Ascending aorta (tissue), 2 donors: ENCODE data around the gene ADRM1. TPM values are rescaled to one million over a fixed set of nuclear protein-coding genes. Genes with fewer than 3 reads are reported as not detected.

Experiments
- DNase-seq, 2 donors: peaks; one replicate each; pipeline ENCODE4 v3.0.0-alpha.2; 2019; ENCODE audit warnings: low spot score in 2 of 2
- H3K27ac ChIP-seq, 2 donors: fragments of 200-600 bp; sonication (generic); one replicate each; pipeline ENCODE4 v1.5.1; 2016 to 2017; ENCODE audit warnings: mild to moderate bottlenecking in 1 of 2
- H3K27me3 ChIP-seq: fragments of 200-600 bp; sonication (generic); one replicate; pipeline ENCODE4 v1.5.1; 2017
- H3K36me3 ChIP-seq, 2 donors: fragments of 200-600 bp; sonication (generic); one replicate each; pipeline ENCODE4 v1.5.1; 2016
- H3K4me1 ChIP-seq, 2 donors: fragments of 200-600 bp; sonication (generic); one replicate each; pipeline ENCODE4 v1.5.1; 2016 to 2017; ENCODE audit warnings: mild to moderate bottlenecking in 1 of 2
- H3K4me3 ChIP-seq, 2 donors: fragments of 200-600 bp; sonication (generic); one replicate each; pipeline ENCODE4 v1.5.1; 2016 to 2017; ENCODE audit warnings: mild to moderate bottlenecking in 1 of 2
- H3K9me3 ChIP-seq, 2 donors: fragments of 200-600 bp; sonication (generic); one replicate each; pipeline ENCODE4 v1.5.1; 2016
- intact Hi-C: fragments of 100-400 bp; cut with DNase I; formaldehyde crosslinking; loops from one replicate; pipeline ENCODE4 v1.15.1; 2023
- total RNA-seq: library from RNA; depleted of rRNA; stranded (reverse); fragments of >200 nt; gene quantifications from one replicate; pipeline ENCODE4 v1.1.0, GENCODE V29; 2016
- TF ChIP-seq, protein P1 (sequence below), 3 experiments: fragments of 200-600 bp in 2 of 3; fragments of 450-650 bp in 1 of 3; sonication (generic) in 2 of 3; IDR thresholded peaks; one replicate each; pipeline ENCODE4 v1.5.1; 2016 to 2019; ENCODE audit warnings: antibody characterized with exemption in 3 of 3, mild to moderate bottlenecking in 1 of 3, moderate library complexity in 1 of 3

The ADRM1 gene
- total RNA-seq, 1 donor from 2014 or later: 236 TPM

- intact Hi-C loops: loop anchor here (5.0 kb wide), 1 partner anchor 198 kb away; no protein-coding TSS in a partner anchor
- Histone ChIP-seq H3K9me3 (no peaks in the 10 kb centered on the region), H3K27me3 (no peaks in the 10 kb centered on the region), H3K4me1 (peaks cover 12 to 15% of the 10 kb centered on the region in 2 donors), H3K36me3 (peaks cover 31 to 33% of the 10 kb centered on the region in 2 donors), H3K27ac (no peak overlapping the region), H3K4me3 (no peak overlapping the region)
- TF ChIP-seq, protein P1, sequence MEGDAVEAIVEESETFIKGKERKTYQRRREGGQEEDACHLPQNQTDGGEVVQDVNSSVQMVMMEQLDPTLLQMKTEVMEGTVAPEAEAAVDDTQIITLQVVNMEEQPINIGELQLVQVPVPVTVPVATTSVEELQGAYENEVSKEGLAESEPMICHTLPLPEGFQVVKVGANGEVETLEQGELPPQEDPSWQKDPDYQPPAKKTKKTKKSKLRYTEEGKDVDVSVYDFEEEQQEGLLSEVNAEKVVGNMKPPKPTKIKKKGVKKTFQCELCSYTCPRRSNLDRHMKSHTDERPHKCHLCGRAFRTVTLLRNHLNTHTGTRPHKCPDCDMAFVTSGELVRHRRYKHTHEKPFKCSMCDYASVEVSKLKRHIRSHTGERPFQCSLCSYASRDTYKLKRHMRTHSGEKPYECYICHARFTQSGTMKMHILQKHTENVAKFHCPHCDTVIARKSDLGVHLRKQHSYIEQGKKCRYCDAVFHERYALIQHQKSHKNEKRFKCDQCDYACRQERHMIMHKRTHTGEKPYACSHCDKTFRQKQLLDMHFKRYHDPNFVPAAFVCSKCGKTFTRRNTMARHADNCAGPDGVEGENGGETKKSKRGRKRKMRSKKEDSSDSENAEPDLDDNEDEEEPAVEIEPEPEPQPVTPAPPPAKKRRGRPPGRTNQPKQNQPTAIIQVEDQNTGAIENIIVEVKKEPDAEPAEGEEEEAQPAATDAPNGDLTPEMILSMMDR (IDR thresholded peaks at IDR 0.05): no peak
- no peak for DNase-seq
These were observed 3.0 kb upstream of the ADRM1 start for GRCh38 chr20:62299666-62300236.

GRCh38 chr20:62300319-62300718 is 2.5 kb upstream of the ADRM1 start:
- no peak for DNase-seq
- Histone ChIP-seq H3K4me3 (no peak overlapping the region), H3K9me3 (no peaks in the 10 kb centered on the region), H3K4me1 (peaks cover 12 to 20% of the 10 kb centered on the region in 2 donors), H3K27ac (no peak overlapping the region), H3K36me3 (peaks cover 28 to 34% of the 10 kb centered on the region in 2 donors), H3K27me3 (no peaks in the 10 kb centered on the region)
- intact Hi-C loops: loop anchor here (5.0 kb wide), 1 partner anchor 197 kb away; no protein-coding TSS in a partner anchor
- TF ChIP-seq, protein P1 (IDR thresholded peaks at IDR 0.05): no peak

GRCh38 chr20:62301111-62301668 is 1.6 kb upstream of the ADRM1 start:
- no peaks in the 10 kb centered on the region for H3K27me3 ChIP-seq
- TF ChIP-seq, protein P1 (IDR thresholded peaks at IDR 0.05): no peak
- H3K9me3 ChIP-seq: no peaks in the 10 kb centered on the region
- H3K4me1 ChIP-seq: peaks cover 12 to 20% of the 10 kb centered on the region in 2 donors
- H3K4me3 ChIP-seq: no peak overlapping the region
- no peak for DNase-seq
- peaks cover 28 to 34% of the 10 kb centered on the region in 2 donors for H3K36me3 ChIP-seq
- intact Hi-C loops: loop anchor here (5.0 kb wide), 1 partner anchor 196 kb away; no protein-coding TSS in a partner anchor
- peak overlapping the region in 1 of 2 donors; percentile 98 for H3K27ac ChIP-seq

GRCh38 chr20:62301773-62302340 is 940 bp upstream of the ADRM1 start:
- H3K36me3 ChIP-seq: peaks cover 28 to 34% of the 10 kb centered on the region in 2 donors
- intact Hi-C loops: loop anchor here (1.0 to 5.0 kb wide), 7 partner anchors 50 to 492 kb away; partner anchors contain the start of genes OSBPL2 and RPS21

DNA sequence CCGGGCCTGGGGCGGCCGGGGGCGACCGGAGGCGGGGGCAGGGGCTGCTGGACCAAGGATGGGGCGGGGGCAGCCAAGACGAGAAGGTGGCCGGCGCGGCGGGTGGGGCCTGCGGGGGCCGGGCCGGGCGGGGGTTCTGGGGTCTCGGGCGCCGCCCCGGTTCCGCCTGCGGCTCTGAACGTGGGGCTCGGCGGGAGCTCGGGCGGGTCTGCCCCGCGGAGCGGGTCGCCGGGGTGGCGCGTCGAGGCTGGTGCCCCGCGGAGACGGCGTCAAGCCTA is 204 bp downstream of the ADRM1 start:
- H3K9me3 ChIP-seq: no peaks in the 10 kb centered on the region
- intact Hi-C loops: loop anchor here (5.0 kb wide), 1 partner anchor 194 kb away; no protein-coding TSS in a partner anchor
- no peak for DNase-seq
- H3K4me1 ChIP-seq: peaks cover 12 to 20% of the 10 kb centered on the region in 2 donors
- H3K27ac ChIP-seq: peak overlapping the region; percentile 98 to 99
- peak overlapping the region; percentile 70 to 92 for H3K4me3 ChIP-seq
- TF ChIP-seq, protein P1 (IDR thresholded peaks at IDR 0.05): no peak
- H3K36me3 ChIP-seq: peaks cover 30 to 43% of the 10 kb centered on the region in 2 donors
- no peaks in the 10 kb centered on the region for H3K27me3 ChIP-seq

More at GRCh38 chr20:62301773-62302340, 940 bp upstream of the ADRM1 start:
- TF ChIP-seq, protein P1 (IDR thresholded peaks at IDR 0.05): peak; percentile 93 to 97 (median 93)
- H3K4me3 ChIP-seq: peak overlapping the region; percentile 70 to 92
- H3K27ac ChIP-seq: peak overlapping the region; percentile 98 to 99
- peaks cover 12 to 20% of the 10 kb centered on the region in 2 donors for H3K4me1 ChIP-seq
- H3K9me3 ChIP-seq: no peaks in the 10 kb centered on the region
- no peaks in the 10 kb centered on the region for H3K27me3 ChIP-seq
- DNase-seq: peak; percentile 79 to 97
